Mucosa of stomach (tissue), 1 donor: ENCODE data around the gene C7orf57.
A peak's percentile ranks its signal among the peaks of the same experiment; 100 is the strongest.

ENCODE experiments used
- H3K27me3 ChIP-seq: one replicate; pipeline ENCODE4 v1.7.0; 2013; ENCODE audit warnings: mild to moderate bottlenecking, low read length; ENCODE audit not compliant: control insufficient read depth, insufficient read depth
- H3K36me3 ChIP-seq: one replicate; pipeline ENCODE4 v1.7.0; 2013; ENCODE audit warnings: low read length; ENCODE audit not compliant: control insufficient read depth, insufficient read depth
- H3K4me1 ChIP-seq: one replicate; pipeline ENCODE4 v1.7.0; 2013; ENCODE audit warnings: mild to moderate bottlenecking, low read length; ENCODE audit not compliant: control insufficient read depth, insufficient read depth
- H3K4me3 ChIP-seq: one replicate; pipeline ENCODE4 v1.7.0; 2013; ENCODE audit warnings: low read length
- H3K9ac ChIP-seq: one replicate; pipeline ENCODE4 v1.7.0; 2013; ENCODE audit warnings: mild to moderate bottlenecking, low read length, moderate library complexity
- H3K9me3 ChIP-seq: one replicate; pipeline ENCODE4 v1.7.0; 2013; ENCODE audit warnings: mild to moderate bottlenecking, low read length, moderate library complexity; ENCODE audit not compliant: control insufficient read depth
- donor health status: Pancreatic carcinoma.

Gene C7orf57

DNA sequence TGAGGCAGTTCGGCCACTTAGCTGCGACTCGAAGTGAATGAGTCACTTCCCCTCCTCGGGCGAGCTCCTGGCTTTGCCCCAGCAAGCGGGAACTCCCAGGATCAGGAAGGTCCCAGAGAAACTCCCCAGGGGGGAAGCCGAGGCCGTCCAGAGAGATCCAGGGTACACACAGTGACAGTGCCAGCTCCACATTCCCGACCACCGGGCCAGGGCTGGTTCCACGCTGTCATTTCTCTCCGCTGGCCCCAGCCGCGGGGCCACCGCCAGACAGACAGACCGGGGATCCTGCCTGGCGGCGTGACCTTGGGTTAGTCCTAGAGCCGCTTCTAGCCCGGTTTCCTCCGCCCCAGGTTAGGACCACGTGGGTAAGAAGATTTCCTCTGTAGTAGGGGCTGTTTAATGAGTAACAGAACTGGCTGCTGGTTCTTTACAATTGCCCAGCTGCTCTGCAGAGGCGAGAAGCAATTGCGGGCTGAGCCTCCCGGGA lies 53.3 kb downstream of the C7orf57 start:
- H3K4me1 ChIP-seq = peaks cover 41% of the 10 kb centered on the region
- H3K9ac ChIP-seq = peak overlapping the region; percentile 83
- H3K9me3 ChIP-seq = no peaks in the 10 kb centered on the region
- H3K4me3 ChIP-seq = peak overlapping the region; percentile 79
- H3K27me3 ChIP-seq = no peaks in the 10 kb centered on the region
- no peaks in the 10 kb centered on the region for H3K36me3 ChIP-seq

DNA sequence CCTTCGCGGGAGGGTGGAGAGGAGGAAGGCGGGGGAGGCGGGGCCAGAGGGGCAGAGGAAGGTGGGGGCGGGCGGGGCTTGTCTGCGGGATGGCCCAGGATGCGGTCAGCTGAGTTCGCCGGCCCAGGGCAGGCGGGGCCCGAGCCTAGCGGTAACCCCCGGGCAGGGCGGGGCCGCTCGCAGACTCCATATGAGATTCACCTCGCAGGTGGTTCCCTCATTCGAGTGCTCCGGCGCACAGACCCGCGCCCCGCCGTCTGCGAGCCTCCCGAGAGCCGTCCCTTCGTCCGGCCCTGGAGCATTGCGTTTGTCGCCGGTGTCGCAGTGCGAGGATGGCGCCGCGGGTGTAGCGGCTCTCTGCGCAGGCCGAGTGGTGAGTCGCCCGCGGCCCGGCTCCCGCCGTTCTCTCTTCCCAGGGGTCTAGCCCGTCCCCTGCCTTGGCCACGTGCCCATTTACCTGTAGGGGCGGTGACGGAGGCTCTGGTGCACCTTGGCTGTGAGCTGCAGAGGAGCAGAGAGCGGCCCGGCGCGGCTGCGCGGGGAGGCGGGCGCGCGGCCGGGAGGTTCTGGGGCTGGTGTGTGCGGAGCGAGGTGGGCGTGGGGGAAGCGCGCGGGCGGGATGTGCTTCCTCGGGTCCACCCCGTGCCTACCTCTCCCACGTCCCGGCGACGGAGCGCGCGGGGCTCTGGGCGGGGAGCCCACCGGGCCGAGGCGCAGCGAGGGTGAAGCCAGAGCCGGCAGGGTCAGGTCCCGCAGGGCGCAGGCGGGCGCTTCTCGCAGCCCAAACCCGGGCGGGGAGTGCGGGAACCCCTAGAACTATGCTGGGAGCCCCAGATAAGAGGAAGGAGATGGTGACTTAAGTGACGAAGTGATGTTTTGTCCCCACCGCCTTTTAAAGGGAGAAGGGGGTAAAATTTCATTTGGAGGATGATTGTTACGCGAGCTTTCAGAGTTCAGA lies 54.0 kb downstream of the C7orf57 start, which contains the start of gene UPP1:
TSS of gene UPP1 (plus strand) at position 220 of the 958 bp plus-strand sequence. CDS start 5,519 bp downstream, outside the sequence.
- H3K4me1 ChIP-seq = peaks cover 38% of the 10 kb centered on the region
- H3K27me3 ChIP-seq = no peaks in the 10 kb centered on the region
- H3K36me3 ChIP-seq = no peaks in the 10 kb centered on the region
- H3K9ac ChIP-seq = peak within 1 kb of the TSS; percentile 83
- no peaks in the 10 kb centered on the region for H3K9me3 ChIP-seq
- peak within 1 kb of the TSS; percentile 79 for H3K4me3 ChIP-seq

DNA sequence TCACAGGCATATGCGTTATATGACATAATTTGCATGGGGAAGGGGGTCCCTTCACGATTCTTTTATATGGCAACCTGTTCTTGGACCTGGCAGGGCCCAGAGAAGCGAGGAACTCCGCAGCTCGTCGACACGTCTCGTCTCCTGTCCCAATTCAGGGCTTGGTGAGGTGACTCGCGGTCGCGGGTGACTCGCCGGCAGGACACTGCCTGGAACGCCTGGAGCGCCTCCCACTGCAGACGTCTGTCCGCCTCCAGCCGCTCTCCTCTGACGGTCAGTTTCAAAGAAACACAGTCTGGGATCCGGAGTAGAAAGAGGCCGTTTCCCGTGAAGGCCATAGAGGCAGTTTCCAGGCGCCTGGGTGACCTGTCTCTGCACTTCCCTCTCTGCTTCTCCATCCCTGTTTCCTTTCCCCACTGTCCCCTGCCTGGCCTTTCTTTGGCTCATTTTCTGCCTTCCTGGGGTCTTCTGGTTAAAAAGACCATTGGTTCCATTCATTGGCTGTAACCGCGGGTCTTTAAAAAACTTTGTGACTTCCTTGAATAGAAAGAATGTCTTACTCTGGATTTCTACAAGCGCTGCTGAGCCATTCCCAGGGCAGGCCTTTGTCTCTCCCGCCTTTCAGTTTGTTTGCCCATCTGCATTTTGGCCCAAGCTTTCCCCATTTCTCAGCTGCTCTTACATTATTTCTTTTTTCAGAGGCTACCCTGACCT lies 54.9 kb downstream of the C7orf57 start:
- Histone ChIP-seq H3K9me3 (no peaks in the 10 kb centered on the region), H3K4me1 (peaks cover 29% of the 10 kb centered on the region), H3K9ac (peak overlapping the region; percentile 83), H3K36me3 (no peaks in the 10 kb centered on the region), H3K4me3 (peak overlapping the region; percentile 79), H3K27me3 (no peaks in the 10 kb centered on the region)

DNA sequence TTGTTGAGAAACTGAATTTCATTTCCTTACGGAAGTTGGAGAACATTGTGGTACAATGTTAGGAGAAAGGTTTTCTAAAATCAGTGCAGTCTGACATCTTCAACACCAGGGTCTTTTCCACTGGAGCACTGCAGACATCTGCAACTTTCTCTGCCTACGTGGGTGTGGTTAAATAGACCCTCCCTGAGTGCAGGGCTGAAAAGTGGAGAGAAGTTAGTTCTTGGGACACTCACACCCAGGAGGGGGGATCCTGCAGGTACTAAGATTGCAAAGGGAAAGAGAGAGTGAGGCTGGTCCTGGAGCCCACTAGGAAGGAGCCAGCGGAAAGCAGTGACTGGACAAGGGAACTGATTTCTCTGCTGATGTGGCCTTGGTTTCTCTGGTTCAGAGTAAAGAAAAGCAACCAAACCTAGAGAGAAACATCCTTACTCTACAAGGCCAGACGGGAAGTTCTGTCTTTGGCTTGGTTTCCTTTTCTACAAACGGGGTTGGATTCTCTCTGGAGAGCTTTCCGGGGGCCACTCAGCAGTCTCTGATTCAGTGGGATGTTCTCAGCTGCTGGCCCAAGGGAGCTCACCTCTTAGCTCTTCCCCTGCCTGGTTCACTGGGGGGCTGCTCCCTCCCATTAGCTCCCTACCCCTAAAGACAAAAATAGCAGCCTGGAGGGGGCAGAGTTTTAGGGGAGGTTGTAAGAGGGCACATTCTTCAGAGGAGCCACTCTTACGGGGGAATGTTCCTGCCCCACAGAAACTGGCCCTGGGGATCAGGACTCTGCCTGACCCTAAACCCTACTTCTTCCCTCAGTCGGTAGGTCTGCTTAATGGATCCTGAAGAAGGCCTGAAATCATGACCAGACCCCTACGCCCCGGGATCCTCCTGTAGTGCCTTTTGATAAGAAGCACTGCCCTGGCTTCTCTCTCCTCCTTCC lies 56.4 kb downstream of the C7orf57 start:
- no peak overlapping the region for H3K4me3 ChIP-seq
- H3K4me1 ChIP-seq = peaks cover 15% of the 10 kb centered on the region
- no peaks in the 10 kb centered on the region for H3K36me3 ChIP-seq
- no peak overlapping the region for H3K9ac ChIP-seq
- no peaks in the 10 kb centered on the region for H3K27me3 ChIP-seq
- no peaks in the 10 kb centered on the region for H3K9me3 ChIP-seq

DNA sequence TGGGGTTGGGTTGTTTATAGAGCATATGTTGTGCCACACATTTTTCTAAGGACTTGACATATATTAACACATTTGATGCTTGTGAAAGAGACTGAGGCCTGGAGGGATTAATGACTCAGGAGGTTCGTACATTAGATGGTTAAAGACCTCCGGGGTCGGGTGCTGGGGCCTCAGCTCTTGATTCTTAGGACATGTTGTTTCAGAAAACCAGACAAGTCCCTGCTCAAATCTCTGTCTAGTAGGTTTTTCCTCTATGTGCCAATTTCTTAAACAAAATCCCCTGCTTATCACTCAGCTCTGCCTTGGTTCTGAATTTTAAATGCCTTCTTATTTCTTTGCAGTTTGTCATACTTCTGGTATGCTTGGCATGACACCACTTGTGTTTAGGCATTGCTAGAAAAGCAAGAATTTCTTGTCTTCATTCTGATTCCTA lies 59.5 kb downstream of the C7orf57 start:
- H3K9me3 ChIP-seq = no peaks in the 10 kb centered on the region
- no peak overlapping the region for H3K9ac ChIP-seq
- no peaks in the 10 kb centered on the region for H3K36me3 ChIP-seq
- no peaks in the 10 kb centered on the region for H3K27me3 ChIP-seq
- H3K4me3 ChIP-seq = no peak overlapping the region
- H3K4me1 ChIP-seq = peaks cover 5% of the 10 kb centered on the region

DNA sequence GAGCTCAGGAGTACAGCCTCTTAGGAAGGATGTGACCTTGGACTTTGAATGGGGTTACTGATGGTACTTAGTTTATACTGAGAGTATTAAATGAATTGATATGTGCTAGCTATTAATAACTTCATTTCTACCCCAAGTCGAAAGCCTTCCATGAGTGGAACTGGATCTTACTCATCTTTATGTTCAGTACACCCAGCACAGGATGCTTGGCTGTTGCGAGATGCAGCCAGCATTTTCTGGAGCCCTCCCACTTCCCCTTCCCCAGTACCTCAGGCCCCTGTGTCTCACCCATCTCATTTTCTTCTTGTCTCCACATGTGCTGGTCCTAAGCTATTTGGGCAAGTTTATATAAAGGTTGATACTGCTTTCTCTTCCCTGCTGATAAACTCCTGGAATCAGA lies 60.9 kb downstream of the C7orf57 start:
- no peak overlapping the region for H3K9ac ChIP-seq
- no peaks in the 10 kb centered on the region for H3K4me1 ChIP-seq
- no peak overlapping the region for H3K4me3 ChIP-seq
- H3K9me3 ChIP-seq = no peaks in the 10 kb centered on the region
- H3K36me3 ChIP-seq = no peaks in the 10 kb centered on the region
- no peaks in the 10 kb centered on the region for H3K27me3 ChIP-seq

DNA sequence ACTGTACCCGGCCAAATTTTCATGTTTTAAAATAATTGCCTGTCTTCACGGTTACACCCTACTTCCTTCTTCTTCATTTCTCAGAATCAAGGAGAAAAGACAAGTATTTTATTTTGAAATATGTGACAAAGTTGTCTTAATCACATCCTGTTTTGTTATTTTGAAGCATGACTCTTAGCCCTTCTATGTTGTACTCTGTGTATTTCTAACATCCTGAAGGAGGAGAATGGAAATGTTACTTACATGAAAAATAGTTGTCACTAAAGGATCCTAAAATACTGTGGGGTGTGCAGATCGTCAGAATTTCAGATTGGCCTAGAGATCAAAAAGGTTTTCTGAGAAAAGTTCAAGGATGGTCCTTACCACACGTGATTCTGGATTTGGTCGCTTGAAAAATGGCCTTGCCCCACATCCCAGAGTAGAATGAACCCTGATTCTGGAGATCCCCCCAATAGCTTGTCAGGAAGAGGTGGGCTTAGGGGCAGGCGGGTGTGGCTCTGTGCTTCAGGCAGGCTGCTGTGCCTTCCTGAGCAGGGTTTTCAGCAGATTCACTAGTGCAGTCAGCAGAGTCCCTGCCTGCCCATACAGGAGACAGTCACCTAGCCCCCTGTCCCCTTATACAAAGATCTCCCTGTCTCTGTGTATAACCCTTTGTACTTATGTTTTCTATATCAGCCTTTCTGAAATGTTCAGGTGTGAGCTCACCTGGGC lies 62.3 kb downstream of the C7orf57 start:
- Histone ChIP-seq H3K9me3 (no peaks in the 10 kb centered on the region), H3K4me1 (no peaks in the 10 kb centered on the region), H3K4me3 (no peak overlapping the region), H3K27me3 (no peaks in the 10 kb centered on the region), H3K9ac (no peak overlapping the region), H3K36me3 (no peaks in the 10 kb centered on the region)

DNA sequence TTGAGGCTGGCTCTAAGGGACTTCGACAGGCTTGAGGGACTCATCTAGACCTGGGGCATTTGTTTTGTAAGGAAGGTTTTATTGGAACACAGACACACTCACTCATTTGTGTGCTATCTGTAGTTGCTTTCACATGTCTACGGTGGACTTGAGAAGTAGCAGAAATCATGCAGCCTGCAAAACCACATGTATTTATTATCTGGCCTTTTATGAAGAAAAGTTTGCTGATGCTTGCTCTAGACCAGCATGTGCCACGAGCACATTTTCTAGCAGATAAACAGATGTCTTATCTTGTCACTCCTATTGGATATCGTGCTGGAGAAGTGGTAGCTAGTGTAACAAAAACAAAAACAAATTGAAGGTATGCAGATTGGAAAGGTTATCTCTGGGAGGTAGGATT lies 63.5 kb downstream of the C7orf57 start:
- H3K36me3 ChIP-seq = no peaks in the 10 kb centered on the region
- H3K9me3 ChIP-seq = no peaks in the 10 kb centered on the region
- no peak overlapping the region for H3K9ac ChIP-seq
- no peak overlapping the region for H3K4me3 ChIP-seq
- no peaks in the 10 kb centered on the region for H3K27me3 ChIP-seq
- H3K4me1 ChIP-seq = no peaks in the 10 kb centered on the region

DNA sequence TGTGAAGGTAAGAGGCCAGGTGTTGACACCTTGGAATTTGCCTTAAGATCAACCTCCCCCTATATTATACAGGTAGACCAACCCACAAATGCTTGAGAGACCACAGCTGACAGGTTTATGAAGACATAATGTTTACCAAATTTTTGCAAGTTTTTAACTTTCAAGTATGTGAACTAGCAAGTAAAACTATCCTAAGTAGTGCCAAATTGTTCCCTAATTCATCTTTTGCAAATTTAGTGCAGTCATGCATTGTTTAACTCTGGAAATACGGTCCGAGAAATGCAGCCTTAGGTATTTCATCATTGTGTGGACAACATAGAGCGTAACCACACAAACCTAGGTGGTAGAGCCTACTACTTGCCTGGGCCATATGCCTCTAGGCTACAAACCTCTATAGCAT lies 64.4 kb downstream of the C7orf57 start:
- Histone ChIP-seq H3K4me3 (no peak overlapping the region), H3K4me1 (no peaks in the 10 kb centered on the region), H3K36me3 (no peaks in the 10 kb centered on the region), H3K27me3 (no peaks in the 10 kb centered on the region), H3K9ac (no peak overlapping the region), H3K9me3 (no peaks in the 10 kb centered on the region)

DNA sequence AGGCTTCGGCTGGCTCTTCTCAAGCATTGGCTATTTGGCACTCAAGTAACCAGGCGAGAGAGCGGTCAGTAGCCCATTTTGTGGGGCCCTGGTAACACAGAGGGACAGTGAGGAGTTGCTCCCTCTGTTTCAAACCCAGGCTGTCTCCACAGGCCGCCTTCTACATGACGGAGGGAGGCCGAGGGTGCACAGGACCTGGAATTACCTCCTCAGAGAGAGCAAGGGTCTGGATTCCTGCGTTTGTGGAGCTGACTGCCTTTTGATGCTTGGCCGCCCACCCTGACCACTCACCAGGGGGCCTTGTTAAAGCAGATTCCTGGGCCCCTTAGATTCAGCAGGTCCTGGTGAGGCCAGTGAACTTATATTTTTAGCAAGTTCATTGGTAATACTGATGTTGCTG lies 66.0 kb downstream of the C7orf57 start:
- Histone ChIP-seq H3K4me3 (no peak overlapping the region), H3K27me3 (no peaks in the 10 kb centered on the region), H3K9ac (no peak overlapping the region), H3K36me3 (no peaks in the 10 kb centered on the region), H3K9me3 (no peaks in the 10 kb centered on the region), H3K4me1 (no peaks in the 10 kb centered on the region)

DNA sequence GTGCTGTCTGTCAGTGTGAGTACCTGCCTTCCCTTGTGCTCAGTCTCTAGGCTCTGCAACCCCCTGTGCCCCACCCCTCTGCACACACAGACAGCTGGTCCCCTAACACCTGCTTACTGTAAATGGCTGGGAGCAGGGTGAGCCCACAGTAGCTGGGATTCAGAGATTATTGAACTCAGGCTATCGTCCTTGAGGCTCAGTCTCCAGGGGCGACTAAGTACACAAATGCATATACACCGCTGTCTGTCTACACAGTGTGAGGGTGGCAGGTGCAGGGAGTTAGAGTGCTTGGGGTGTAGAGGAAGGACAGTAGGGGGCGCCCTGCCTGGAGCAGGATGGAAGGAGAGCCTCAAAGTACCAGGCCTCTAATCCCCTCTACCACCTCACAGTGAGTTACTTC lies 66.6 kb downstream of the C7orf57 start:
- H3K4me1 ChIP-seq = no peaks in the 10 kb centered on the region
- no peak overlapping the region for H3K9ac ChIP-seq
- no peak overlapping the region for H3K4me3 ChIP-seq
- no peaks in the 10 kb centered on the region for H3K9me3 ChIP-seq
- no peaks in the 10 kb centered on the region for H3K27me3 ChIP-seq
- H3K36me3 ChIP-seq = no peaks in the 10 kb centered on the region
